Measurements from ENCODE around the gene LPCAT3.

LPCAT3 gene

DNA sequence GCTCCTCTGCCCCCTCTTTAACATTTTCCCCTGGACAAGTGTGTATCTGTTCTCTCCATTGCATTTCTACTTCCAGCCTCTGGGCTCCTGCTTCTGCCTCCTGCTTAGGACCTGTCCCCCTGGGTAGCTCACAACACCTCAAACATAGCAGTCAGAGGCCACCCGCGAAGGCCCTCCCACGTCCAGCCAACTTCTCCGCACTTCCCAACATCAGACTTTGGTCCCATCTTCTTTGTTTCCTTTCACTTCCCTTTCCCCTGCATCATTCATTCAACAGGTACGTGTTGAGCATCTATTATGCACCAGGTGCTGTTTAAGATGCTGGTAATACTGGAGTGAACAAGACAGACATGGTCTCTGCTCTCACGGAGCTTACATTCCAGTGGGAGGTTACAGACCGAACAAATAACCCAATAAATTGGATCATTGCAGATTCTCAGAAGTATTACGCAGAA, 71.3 kb downstream of the LPCAT3 start:
- no peak for DNase-seq (ENCODE audit: low read depth)
- H3K4me3 ChIP-seq (ENCODE audit: low read length), result no peak overlapping the region
- TF ChIP-seq, protein P1, sequence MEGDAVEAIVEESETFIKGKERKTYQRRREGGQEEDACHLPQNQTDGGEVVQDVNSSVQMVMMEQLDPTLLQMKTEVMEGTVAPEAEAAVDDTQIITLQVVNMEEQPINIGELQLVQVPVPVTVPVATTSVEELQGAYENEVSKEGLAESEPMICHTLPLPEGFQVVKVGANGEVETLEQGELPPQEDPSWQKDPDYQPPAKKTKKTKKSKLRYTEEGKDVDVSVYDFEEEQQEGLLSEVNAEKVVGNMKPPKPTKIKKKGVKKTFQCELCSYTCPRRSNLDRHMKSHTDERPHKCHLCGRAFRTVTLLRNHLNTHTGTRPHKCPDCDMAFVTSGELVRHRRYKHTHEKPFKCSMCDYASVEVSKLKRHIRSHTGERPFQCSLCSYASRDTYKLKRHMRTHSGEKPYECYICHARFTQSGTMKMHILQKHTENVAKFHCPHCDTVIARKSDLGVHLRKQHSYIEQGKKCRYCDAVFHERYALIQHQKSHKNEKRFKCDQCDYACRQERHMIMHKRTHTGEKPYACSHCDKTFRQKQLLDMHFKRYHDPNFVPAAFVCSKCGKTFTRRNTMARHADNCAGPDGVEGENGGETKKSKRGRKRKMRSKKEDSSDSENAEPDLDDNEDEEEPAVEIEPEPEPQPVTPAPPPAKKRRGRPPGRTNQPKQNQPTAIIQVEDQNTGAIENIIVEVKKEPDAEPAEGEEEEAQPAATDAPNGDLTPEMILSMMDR (conservative IDR thresholded peaks at IDR 0.05; ENCODE audit: low read length), result no peak

DNA sequence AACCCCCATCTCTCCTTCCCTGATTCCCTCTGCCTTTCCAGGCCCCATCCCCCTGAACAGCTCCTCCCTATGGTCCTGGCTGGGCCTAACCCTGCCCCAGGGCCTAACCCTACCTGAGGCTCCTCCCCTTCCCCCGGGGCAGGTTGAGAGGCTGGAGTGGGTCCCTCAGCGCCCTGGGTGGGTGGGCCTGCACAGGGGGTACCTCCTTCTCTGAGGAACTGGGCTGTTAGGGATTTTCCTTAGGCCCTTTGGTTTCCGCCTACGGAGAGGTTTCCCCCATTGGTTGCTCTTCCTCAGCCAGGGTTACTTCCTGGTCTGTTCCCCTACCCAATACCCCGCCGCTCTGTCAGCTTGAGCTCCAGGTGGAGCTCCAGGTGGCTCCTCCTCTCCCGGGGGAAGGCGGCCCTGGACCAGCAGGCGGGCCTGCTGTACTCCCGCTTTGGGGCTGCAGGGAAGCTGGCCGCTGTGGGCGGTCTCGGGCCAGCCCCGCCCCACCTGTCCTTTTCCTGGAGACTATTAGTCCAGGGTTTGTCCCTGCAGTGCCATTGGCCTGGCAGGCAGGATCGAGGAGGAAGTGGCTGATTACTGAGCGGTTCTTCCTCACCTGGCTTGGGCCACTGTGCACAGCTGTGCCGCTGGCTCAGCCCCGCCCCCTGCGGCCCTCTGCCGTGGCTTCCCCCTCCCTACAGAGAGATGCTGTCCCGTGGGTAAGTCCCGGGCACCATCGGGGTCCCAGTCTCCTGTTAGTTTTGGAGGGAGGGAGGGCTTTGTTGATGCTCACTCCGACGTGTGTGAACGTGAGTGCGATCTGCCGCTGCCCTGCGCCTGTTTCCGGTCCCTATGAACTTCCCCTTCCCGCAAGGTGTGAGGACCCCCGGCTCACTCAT, 72.0 kb downstream of the LPCAT3 start:
- TF ChIP-seq, protein P1 (conservative IDR thresholded peaks at IDR 0.05; ENCODE audit: low read length), result no peak
- DNase-seq (ENCODE audit: low read depth), result no peak
- no peak overlapping the region for H3K4me3 ChIP-seq (ENCODE audit: low read length)

DNA sequence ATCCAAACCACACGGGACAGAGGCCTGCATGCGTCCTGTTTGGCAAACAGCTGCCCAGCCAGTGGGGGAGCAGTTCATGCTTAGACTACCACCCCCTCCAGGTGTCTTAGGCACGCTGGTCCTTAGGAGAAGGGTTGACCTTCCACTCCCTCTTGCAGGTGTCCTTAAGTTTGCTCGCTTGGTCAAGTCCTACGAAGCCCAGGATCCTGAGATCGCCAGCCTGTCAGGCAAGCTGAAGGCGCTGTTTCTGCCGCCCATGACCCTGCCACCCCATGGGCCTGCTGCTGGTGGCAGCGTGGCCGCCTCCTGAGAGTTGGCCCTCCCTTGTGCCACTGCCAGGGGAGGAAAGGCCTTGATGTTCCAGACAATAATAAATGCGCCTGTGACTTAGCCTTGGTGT, 72.7 kb downstream of the LPCAT3 start:
- H3K4me3 ChIP-seq (ENCODE audit: low read length), result no peak overlapping the region
- TF ChIP-seq, protein P1 (conservative IDR thresholded peaks at IDR 0.05; ENCODE audit: low read length), result no peak

DNA sequence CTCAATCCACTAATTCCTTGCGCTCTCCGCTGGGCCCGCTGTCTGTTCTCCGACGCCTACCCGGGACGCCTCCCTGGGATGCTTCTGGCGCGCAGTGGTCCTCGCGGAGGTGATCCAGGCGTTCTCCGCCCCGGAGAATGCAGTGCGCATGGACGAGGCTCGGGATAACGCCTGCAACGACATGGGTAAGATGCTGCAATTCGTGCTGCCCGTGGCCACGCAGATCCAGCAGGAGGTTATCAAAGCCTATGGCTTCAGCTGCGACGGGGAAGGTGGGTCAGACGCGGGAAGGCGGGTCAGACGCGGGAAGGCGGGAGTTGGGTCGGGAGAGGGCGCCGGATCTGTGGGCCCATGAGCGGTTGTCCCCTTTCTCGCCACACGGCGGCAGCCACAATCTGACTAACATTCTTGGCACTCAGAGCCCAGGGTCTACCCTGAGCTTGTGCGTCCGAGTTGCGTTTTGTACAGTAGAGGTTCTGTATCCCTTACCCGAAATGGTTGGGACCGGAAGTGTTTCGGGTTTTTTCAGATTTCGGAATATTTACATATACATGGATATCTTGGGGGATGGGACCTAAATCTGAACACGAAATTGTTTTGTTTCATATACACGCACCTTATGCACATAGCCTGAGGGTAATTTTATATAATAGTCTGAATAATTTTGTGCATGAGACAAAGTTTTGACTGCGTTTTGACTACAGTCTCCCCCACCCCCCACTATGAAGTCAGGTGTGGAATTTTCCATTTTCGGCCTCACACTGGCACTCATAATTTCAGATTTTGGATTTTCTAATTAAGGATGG, 73.7 kb downstream of the LPCAT3 start:
- peak overlapping the region; percentile 88 for H3K4me3 ChIP-seq (ENCODE audit: low read length)
- TF ChIP-seq, protein P1 (conservative IDR thresholded peaks at IDR 0.05; ENCODE audit: low read length), result peak; percentile 84
- peak; percentile 92 for DNase-seq (ENCODE audit: low read depth)

More for the DNA sequence above, 72.7 kb downstream of the LPCAT3 start:
- DNase-seq (ENCODE audit: low read depth), result no peak

DNA sequence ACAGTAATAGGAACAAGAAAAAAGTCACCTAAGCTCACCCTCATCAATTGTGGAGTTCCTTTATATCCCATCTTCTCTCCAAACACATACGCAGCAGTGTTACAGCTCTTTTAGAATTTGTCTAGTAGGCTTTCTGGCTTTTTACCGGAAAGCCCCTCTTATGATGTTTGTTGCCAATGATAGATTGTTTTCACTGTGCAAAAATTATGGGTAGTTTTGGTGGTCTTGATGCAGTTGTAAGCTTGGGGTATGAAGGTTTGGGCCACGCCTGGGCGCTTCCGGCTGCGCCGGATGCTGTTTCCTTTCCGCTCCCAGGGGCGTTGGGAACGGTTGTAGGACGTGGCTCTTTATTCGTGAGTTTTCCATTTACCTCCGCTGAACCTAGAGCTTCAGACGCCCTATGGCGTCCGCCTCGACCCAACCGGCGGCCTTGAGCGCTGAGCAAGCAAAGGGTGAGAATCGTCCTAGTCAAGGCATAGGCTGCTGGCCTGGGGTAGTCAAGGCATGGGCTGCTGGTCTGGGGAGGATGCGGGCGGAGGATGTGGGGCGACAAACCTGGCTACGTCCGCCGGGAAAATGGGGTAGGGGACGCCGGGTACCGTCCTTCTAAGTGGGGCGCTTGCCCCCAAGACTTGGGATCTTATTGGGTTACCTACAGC, 74.4 kb downstream of the LPCAT3 start, which contains the start of the genes C12orf57 and RNU7-1:
TSS of gene C12orf57 (plus strand) at position 301 of the 659 bp plus-strand sequence. CDS start at position 401, 100 bp downstream.
TSS of gene RNU7-1 (plus strand) at position 95 of the 659 bp plus-strand sequence.
- TF ChIP-seq, protein P1 (conservative IDR thresholded peaks at IDR 0.05; ENCODE audit: low read length), result no peak
- DNase-seq (ENCODE audit: low read depth), result peak; percentile 81
- peak within 1 kb of the TSS; percentile 88 for H3K4me3 ChIP-seq (ENCODE audit: low read length)

DNA sequence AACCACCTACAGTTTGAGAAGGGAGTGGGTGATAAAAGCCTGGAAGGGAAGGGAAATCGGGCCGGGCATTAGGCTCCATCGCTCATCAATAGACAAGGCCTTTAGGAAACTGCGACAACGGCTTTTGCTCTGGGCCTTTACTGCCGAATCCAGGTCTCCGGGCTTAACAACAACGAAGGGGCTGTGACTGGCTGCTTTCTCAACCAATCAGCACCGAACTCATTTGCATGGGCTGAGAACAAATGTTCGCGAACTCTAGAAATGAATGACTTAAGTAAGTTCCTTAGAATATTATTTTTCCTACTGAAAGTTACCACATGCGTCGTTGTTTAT, 74.9 kb downstream of the LPCAT3 start:
- peak overlapping the region; percentile 88 for H3K4me3 ChIP-seq (ENCODE audit: low read length)
- TF ChIP-seq, protein P1 (conservative IDR thresholded peaks at IDR 0.05; ENCODE audit: low read length), result no peak
- DNase-seq (ENCODE audit: low read depth), result peak; percentile 95

All from AG10803 (cell line).